Right renal pelvis (tissue), 4 donors: ENCODE results near the gene GSTM3. TPM values are rescaled to one million over a fixed set of nuclear protein-coding genes. Genes with fewer than 3 reads are reported as not detected.
"Not testable (repeated sequence)": the region's sequence is repeated elsewhere in the genome, so short reads cannot be mapped to it uniquely, and the experiment has no call there.

Experiments
- DNase-seq, 4 donors: peaks; one replicate each; pipeline ENCODE4 v3.0.0-alpha.2; 2013; ENCODE audit warnings: low read depth in 4 of 4, low spot score in 3 of 4, missing footprints in 1 of 4
- polyA plus RNA-seq, 4 donors: library from polyadenylated mRNA; unstranded; fragments of 120-200 nt; gene quantifications; one replicate each; pipeline ENCODE4 v1.2.1, GENCODE V29; 2013; ENCODE audit not compliant: insufficient read length in 4 of 4

The GSTM3 gene
- polyA plus RNA-seq, 4 donors: 225 to 281 (median 244) TPM

DNA sequence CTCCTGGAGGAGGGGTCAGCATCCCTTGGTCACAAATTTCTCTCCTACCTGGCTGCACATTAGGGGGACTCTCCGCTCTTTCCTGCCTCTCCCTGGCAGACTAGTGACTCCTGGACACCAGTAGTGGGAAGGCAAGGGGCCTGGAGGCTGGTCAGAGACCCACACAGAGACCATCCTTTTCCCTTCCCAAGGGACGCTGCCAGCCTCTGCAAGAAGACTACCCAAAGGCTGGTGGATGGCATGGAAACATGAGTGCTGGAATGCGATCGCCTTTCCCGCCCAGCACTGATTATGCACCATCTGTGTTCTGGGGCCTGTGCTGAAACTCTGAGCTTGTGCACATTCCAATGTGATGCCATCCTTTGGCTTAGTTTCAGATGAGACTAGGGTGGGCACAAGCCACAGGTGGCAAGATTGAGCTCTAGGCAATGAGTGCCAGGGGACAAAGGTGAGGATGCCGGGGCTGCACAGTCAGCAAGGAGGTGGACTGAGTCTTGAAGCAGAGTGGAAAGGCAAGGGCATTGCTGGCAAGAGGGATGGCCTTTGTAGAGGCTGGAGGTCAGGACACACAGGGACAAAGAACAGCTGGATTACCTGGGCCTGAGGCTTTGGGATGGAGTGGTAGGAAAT, 35.5 kb upstream of the GSTM3 start:
- DNase-seq: no peak

DNA sequence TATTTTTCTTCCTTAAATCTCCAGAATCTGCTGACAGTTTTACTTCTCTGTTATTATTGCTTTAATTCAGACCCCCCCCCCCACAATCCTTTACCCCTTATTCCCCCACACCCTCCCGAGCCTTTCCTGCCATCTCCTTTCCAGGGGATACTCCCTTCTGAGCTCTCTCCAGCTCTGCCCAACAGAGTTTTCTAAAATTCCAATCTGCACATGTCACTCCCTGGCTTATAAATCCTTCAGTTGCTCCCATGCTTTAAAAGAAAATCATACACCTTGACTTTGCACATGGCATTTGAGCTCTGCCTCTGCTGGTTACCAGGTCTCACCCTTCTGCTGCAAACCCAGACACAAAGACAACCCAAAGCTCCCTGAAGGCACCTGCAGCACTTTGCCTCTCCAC, 34.6 kb upstream of the GSTM3 start:
- DNase-seq: no peak

DNA sequence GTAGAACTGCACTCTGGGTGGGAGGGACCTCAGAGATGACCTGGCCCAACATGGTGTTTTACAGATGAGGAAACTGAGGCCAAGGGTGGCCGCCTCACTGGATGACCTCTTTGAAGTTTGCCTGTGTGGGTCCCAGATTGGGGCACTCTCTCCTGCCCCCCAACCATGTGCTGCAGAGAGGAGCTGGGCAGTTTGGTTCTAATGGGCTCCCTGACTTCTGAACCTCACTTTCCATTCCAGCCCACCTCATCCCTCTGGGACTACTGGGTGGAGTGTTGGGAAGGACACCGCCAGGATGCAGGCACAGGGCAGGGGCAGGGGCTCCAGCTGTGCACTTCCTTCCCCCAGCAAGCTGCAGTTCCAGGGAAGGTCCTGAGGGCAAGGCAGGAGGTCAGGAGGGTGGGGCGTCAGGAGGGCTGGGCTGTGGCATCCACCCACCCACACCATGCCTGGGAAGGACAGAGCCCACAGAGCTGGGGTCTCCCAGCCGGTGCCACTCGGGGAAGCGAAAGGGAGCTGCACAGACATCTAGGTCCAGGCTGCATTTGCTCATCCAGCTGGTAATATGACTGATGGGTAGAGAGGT, 33.2 kb upstream of the GSTM3 start:
- no peak for DNase-seq

DNA sequence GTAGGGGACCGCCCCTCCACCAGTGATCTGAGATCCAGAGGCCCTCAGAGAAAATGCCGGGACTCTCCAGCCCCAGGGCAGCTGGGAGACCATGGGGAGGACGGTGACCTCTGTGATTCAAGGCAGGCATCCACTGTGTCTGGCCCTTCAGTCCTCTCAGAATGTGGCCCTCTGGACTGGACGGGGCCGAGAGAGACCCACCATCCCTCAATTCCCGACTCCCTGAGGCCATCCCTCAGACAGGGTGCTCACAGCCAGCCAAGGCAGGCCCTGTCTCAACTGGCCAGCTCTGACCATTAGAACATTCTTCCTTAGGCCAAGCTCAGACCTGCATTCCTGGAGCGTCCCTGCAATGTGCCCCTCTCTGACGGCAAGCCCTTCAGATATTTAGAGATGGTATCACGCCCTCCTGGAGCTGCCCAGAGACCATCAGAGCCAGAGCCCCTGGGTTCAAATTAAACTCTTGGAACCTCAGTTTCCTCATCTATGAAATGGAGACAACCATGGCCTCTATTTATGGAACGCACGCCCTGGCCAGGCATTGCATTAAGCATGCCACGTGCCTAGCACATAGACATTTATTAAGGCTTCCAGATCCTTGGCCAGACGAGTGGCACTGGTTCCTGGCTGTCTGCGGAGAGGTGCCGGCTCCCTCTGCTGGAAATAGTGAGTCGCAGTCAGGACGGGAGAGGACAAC, 32.5 kb upstream of the GSTM3 start:
- peak; percentile 60 to 74 (median 70) for DNase-seq

DNA sequence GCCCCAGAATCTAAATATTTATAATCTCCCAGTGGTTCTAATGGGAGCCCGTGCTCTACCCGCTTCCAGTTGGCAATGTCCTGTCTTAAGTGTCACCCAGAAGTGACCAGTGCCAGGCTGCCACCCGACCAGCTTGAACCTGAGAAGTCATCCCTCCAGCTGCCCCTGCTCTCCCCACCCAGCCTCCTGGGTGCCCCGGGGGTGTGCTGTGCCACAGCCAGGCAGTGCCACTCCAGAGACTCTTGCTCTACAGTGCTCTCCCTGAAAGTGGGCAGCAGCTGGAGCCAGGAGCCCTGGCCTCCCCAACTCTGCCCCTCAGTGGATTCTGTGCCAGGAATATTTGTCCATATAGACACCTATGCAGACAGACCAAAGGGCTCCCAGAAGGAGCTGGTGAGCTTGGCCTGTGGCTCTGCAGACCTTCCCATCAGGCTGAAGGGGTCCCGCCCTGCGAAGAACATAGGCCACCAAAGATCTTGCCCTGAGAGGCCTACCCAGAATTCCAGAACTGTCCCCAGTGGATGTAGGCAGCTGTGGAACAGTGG, 31.9 kb upstream of the GSTM3 start:
- no peak for DNase-seq

DNA sequence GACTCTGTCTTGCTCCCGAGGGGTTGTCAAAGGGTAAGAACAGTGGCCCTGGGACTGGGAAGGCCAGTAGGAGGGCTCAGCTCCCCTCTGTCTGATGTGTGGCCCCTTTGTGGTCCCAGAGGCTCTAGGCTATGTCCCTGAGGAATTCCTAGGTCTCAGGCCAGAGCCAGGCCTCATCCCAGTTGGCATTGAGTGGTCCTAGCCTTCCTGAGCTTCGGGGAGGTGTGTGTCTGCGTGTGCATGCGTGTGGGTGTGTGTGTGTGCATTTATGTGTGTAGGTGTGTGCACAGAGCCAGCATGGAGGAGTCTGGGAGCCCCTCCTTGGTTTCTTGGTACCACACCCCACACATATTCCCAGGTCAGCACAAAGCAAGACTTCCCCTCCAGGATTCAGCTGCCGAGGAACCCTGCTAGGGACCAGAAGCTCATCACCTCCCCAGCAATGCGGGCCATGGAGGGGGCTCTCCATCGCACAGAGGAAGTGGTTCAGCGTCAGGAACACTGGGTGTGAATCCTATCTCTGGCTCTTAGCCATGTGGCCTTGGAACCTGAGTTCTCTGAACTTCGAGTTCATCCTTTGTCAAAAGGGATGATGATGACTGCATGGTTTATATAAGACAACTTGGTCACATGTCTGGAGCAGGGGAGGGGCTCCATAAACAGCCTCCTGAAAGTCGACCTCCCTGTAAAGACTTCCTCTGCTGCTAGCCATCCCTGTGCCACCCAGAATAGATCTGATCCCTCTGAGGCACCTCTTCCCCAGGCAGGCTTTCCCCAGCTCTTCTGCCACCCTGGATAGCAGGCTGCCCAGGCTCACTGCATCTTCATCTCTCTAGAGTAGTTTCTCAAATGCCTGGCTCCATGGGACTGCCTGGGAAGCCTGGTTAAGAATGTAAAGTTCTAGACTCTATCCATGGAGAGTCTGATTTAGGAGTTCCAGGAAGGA, 31.1 kb upstream of the GSTM3 start:
- no peak for DNase-seq

DNA sequence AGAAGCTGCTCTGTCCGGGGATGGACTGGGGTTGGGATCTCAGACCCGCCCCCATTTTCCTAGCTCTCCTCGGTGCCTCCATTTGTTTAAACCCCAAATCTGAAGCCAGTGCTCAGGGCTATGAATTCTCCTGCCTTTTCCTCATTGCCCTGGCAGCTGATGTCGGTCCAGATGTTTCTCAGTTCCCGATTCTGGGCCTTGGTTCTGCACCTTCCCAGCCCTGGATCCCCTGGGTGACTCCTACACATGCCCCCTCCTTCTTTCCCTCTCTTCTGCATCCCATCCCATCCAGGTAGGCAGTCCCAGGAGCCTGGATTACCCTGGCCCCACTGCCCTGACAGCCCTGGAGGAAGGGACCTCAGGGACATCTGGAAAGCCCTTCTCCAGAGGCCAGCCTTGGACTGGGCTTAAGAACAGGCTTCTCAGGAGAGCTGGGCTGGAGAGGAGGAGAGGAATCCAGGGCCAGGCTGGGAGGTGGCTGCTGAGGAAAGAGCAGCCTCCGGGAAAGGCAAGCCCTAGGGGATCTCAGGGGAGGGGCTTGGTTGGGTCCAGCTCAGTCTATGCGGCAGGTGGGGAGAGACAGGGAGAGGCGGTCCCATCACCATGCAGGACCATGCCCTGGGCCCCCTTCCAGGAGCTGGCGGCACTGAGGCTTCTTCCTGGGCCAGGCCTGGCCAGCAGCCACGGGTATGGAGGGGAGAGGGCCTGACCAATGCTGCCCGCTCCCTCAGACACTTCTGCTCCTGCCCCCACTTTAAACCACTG, 29.7 kb upstream of the GSTM3 start:
- no peak for DNase-seq

DNA sequence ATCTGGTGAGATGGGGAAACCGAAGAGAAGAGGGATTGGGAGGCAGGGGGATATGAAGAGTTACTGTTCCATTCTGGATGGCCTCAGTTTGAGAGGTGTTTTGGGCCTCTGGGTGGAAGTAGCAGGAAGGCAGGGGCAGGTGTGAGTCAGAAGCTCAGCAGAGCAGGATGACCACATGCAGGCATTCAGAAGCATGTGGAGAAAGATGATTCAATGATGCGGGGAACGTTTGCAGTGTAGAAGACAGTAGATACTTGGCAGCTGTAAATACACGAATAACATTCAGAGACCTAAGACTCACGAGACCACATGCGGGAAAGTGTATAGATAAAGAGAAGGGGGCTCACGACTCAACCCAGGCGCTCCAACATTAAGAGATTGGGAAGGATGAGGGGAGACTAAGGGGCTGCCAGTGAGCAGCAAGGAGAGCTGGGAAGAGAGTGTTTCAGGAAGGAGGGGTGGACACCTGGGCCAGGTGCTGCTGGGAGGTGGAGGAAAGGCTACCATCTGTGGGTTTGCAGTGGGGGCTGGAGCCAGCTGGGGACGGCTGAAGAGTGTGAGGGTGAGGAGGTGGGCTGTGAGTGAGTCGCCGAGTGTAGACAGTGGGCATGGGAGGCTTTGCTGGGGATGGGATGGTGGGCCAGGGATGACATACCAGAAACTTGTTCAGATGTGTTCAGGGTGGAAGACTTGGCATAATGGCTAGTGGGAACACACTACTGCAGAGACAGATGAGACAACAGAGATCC, 28.7 kb upstream of the GSTM3 start:
- DNase-seq: no peak

DNA sequence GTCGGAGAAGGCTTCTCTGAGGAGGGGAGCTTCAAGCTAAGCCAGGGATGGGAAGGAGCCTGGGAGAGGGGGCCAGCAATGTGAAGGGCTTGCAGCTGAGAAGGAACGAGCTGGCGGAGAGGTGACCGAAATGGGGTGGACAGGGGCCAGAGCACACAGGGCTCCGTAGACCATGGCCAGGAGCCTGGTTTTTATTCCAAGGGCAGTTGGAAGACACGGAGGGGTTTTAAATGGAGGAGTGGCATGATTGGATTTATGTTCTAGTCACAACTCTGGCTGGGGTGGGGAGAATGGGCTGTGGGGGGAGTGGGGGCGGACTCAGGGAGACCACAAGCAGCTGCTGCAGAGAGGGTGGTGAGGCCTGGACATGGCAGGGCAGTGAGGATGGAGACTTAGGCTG, 28.0 kb upstream of the GSTM3 start:
- DNase-seq: no peak

DNA sequence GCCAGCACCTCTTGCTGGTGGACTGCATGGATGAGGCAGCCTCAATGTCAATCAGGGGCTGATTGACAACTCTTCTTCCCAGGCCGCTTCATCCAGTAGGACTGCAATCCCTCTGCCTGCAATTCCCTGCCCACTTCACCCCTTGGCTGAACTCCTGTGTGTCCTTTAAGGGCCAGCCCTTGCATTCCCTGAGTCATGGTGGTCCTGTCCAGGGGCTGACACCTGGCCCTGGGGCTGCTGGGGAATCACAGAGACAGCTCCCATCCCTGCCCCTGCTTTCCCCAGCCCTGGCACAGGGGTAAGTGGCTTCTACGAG, 27.5 kb upstream of the GSTM3 start:
- DNase-seq: no peak

DNA sequence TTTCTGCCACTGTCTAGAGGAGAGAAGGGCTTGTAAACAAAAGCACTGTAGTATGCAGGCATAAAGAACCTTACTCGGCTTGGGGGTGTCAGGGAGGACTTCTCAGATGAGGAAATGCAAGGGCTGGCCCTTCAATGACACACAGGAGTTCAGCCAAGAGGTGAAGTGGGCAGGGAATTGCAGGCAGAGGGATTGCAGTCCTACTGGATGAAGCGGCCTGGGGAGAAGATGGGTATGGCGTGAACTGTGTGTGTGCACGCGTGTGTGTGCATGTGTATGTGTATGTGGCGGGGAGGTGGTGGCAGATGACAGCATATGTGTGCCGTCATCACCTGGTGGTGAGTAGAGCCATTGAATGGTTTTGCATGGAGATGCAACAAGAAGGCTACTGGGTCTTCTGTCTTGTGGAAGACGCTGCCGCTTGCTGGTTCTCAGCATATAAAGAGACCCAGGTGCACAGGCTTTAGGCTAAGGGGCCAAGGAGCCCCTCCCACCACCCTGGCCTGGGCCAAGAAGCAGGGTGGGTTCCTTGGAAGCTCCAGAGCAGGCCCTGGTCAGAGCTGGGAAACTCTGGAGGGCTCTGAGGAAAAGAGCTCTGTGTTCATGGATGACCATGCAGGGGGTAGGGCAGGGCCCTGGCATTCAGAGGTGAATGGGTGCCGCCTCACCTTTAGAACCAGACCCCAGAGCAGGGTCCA, 26.9 kb upstream of the GSTM3 start:
- DNase-seq: no peak

DNA sequence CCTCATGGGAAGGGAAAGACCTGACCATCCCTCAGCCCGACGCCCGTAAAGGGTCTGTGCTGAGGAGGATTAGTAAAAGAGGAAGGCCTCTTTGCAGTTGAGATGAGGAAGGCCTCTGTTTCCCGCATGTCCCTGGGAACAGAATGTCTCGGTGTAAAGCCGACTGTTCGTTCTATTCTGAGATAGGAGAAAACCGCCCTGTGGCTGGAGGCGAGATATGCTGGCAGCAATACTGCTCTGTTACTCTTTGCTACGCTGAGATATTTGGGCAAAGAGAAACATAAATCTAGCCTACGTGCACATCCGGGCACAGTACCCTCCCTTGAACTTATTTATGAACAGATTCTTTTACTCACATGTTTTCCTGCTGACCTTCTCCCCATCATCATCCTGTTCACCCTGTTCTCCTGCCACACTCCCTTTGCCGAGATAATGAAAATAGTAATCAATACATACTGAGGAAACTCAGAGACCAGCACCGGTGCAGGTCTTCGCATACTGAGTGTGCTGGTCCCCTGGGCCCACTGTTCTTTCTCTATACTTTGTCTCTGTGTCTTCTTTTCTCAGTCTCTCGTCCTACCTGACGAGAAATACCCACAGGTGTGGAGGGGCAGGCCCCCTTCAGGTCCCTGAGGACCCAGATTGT, 26.3 kb upstream of the GSTM3 start:
- not testable (repeated sequence) for DNase-seq

DNA sequence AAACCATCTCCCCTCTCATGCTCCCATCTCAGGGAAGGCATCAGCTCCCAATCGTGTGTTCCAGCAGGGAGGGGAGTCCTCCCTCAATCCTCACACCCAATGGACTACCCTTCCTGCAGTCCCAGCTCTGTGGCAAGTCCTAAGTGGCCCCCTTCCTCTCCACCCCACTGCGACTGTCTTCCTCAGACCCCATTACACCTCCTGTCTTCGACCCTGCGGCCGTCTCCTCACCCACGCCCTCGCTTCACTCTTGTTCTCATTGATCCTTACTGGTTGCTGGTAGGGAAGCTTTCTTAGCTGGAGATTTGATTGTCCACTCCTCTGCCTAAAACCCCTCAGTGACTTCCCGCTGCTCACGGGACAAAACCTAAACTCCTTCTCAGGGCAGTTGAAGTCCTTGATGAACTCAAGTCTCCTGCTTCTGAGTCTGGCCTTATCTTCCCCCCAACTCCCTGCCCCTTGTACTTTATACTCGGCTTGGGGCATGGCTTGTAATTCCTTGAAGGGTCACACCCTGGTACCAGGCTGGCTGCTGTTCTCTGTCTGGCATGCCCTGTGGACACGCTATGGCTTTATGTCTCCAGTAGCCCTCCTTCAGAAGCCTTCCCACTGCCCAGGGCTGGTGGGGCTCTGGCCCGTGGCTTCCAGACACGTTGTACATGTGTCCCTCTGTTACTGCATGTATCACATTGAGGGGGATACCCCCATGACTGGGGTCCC, 25.2 kb upstream of the GSTM3 start:
- DNase-seq: no peak

DNA sequence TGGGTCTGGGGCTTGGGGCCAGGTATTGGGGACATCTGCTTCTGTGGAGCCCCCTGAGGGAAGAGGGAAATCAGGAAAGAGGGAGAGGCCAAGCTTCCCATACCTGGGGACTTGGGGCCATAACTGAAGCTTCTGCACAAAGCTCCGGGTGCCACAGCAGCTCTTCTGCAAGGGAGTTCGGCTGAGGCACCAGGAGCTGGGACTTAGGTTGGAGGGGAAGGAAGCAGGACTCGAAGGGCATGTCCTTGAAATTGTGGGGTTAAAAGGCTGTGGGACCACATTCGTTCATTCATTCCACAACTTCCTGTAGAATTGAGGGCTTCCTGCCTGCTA, 24.6 kb upstream of the GSTM3 start:
- DNase-seq: no peak

DNA sequence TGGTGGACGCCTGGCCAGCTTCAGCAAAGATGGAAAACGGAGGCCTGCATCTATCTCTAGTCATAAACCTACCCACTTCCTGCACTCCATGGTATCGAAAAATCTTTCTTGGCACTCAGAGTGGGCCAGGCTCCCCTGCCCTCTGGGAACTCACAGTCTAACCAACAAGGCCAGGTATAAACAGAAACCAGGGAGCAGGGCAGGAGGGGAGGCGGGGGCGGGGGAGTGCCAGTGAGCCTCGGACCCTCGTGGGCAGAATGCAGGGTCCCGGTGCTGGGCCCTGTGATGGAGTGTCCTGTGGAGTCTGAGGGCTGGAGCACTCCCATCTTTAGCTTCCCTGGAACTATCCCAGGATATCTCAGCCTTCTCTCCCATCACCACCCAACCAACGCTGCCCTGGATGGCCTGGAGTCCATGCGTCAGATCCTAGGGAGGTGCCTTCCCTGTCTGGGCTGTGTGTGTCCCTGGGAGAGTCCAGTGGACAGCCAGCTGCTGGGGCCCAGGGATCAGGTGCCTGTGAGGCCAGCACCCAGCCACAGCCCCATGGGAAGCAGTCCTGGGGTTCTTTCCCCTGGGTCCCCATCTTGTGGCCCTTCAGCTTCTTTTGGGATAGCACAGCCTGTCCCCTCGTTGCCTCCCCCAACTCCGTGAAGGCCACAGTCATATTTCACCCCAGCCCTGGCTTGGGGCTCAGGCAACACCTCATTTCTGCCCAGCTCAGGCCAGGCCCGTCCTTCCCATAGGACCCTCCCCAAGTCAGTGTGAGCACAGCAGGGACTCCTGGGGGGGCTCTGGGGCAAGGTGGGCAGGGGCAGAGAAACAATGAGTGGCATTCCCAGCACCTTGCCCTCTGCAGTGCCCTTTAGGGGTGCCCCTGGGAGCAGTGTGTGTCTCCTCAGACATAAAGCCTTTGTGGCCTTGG, 24.0 kb upstream of the GSTM3 start:
- no peak for DNase-seq

DNA sequence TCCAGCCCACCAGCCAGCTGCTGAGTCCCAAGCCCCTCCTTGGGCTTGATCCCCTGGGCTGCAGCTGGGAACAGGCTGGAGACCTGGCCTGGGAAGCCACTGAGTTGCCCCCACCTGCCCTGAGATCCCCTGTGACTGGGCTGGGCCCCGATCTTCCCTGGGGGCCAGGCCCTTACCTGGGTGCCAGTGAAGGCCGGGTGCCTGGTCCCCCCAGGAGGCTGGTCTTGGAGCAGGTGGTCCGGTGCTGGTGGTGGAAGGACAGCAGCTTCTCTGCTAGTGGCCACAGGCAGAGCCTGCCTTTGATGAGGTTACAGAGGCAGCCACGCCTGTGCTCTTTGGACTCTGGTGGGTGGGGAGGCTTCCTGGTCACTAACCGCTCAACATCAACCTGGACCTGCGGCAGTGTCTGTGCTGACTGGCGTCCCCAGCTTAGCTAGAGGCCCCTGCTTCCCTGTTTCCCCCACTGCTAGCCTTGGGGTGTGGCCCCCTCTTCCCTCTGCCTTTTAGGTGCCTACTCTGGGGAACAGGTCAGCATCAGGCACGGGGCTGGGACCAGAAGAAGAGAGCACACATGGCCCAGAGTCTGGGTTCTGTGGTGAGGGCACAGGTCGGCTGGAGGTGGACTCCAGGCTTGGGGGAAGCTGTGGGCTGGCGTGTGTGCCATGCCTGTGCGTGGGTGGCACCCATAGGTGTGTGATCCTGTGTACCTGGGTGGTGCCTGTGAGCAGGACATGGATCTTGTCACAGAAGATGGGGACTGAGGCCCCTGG, 23.0 kb upstream of the GSTM3 start, which contains the start of gene EPS8L3:
EPS8L3 (minus strand) TSS at position 278 of the 770 bp plus-strand sequence. CDS start 2,174 bp downstream, outside the sequence.
- no peak for DNase-seq
